OCI-LY7 (cell line): ENCODE results near the gene ATG2A.

Source experiments
- EZH2phosphoT487 ChIP-seq: fragments of 200-600 bp; sonication (generic); IDR thresholded peaks from 2 replicates; pipeline ENCODE4 v1.6.1; 2018; ENCODE audit warnings: low read depth, borderline replicate concordance, mild to moderate bottlenecking, mixed run types, antibody characterized with exemption, low read length, moderate library complexity, mixed read lengths
- TF ChIP-seq, protein P1 (sequence below): fragments of 200-600 bp; sonication (generic); conservative IDR thresholded peaks from 2 replicates; pipeline ENCODE4 v1.5.1; 2014; ENCODE audit warnings: mild to moderate bottlenecking, antibody characterized with exemption, low read length, moderate library complexity, mixed read lengths

DNA sequence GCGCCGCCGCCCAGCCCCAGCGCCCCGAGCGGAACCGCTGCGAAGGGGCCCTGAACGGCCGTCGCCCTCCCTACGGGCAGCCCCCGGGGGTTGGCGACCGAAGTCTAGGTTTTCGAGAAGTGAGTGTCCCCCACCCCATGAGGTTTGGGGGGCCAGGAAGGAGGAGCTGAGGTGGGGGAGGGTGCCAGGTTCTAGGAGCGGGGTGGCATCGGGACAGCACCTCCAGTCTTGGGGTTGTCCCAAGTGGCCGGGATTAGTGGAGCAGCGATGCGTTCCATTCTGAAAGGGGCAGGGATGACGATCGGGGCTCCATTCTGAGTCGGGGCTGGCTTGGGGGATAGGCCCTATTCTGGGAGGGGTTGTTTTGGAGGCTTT is 7.9 kb upstream of the ATG2A start:
- TF ChIP-seq, protein P1, sequence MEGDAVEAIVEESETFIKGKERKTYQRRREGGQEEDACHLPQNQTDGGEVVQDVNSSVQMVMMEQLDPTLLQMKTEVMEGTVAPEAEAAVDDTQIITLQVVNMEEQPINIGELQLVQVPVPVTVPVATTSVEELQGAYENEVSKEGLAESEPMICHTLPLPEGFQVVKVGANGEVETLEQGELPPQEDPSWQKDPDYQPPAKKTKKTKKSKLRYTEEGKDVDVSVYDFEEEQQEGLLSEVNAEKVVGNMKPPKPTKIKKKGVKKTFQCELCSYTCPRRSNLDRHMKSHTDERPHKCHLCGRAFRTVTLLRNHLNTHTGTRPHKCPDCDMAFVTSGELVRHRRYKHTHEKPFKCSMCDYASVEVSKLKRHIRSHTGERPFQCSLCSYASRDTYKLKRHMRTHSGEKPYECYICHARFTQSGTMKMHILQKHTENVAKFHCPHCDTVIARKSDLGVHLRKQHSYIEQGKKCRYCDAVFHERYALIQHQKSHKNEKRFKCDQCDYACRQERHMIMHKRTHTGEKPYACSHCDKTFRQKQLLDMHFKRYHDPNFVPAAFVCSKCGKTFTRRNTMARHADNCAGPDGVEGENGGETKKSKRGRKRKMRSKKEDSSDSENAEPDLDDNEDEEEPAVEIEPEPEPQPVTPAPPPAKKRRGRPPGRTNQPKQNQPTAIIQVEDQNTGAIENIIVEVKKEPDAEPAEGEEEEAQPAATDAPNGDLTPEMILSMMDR = no peak
- TF ChIP-seq EZH2phosphoT487 = no peak
